Mammary epithelial cell (primary cell): ENCODE results near the gene TOM1L2.

Source experiments
- CTCF ChIP-seq, 2 donors: IDR thresholded peaks in 1 of 2; conservative IDR thresholded peaks in 1 of 2; 2 replicates each; pipeline ENCODE4 v1.5.1; 2011 to 2012; ENCODE audit warnings: inconsistent platforms in 2 of 2, low read length in 2 of 2, mild to moderate bottlenecking in 2 of 2, control low read depth in 1 of 2, low read depth in 1 of 2; ENCODE audit not compliant: insufficient read depth in 1 of 2; ENCODE audit errors: extremely low read depth in 1 of 2
- EZH2 ChIP-seq: IDR thresholded peaks from 2 replicates; pipeline ENCODE4 v1.6.1; 2012; ENCODE audit warnings: low read length, inconsistent platforms, borderline replicate concordance

GRCh38 chr17:17794382-17794781 is 177.8 kb downstream of the TOM1L2 start:
- no peak for TF ChIP-seq CTCF (conservative IDR thresholded peaks at IDR 0.05 in 1 of 2, IDR thresholded peaks at IDR 0.05 in 1 of 2; ENCODE audit: extremely low read depth in 1 of 2, insufficient read depth in 1 of 2, low read depth in 1 of 2, low read length in 2 of 2)
- no peak for TF ChIP-seq EZH2
